ENCODE measurements around the gene KLHDC7B.
"Not testable (repeated sequence)": the region's sequence is repeated elsewhere in the genome, so short reads cannot be mapped to it uniquely, and the experiment has no call there.

Gene KLHDC7B

GRCh38 chr22:50517495-50518260 lies 28.0 kb upstream of the KLHDC7B start:
- no peak for DNase-seq (ENCODE audit: low read depth in 2 of 2)

GRCh38 chr22:50518606-50519005 lies 27.1 kb upstream of the KLHDC7B start:
- no peak for DNase-seq (ENCODE audit: low read depth in 2 of 2)

GRCh38 chr22:50519151-50519550 lies 26.5 kb upstream of the KLHDC7B start:
- DNase-seq (ENCODE audit: low read depth in 2 of 2): no peak

- DNase-seq (ENCODE audit: low read depth in 2 of 2): not testable (repeated sequence)
These were observed 25.5 kb upstream of the KLHDC7B start for GRCh38 chr22:50520184-50520583.

- DNase-seq (ENCODE audit: low read depth in 2 of 2): no peak
These were observed 24.8 kb upstream of the KLHDC7B start for GRCh38 chr22:50520826-50521453.

GRCh38 chr22:50521710-50522109 lies 24.0 kb upstream of the KLHDC7B start:
- DNase-seq (ENCODE audit: low read depth in 2 of 2): no peak

GRCh38 chr22:50522208-50522805 lies 23.4 kb upstream of the KLHDC7B start:
- DNase-seq (ENCODE audit: low read depth in 2 of 2): no peak

GRCh38 chr22:50522806-50523438 lies 22.8 kb upstream of the KLHDC7B start:
- no peak for DNase-seq (ENCODE audit: low read depth in 2 of 2)

GRCh38 chr22:50523458-50523805 lies 22.3 kb upstream of the KLHDC7B start:
- no peak for DNase-seq (ENCODE audit: low read depth in 2 of 2)

GRCh38 chr22:50523806-50524675 lies 21.7 kb upstream of the KLHDC7B start:
- no peak for DNase-seq (ENCODE audit: low read depth in 2 of 2)

GRCh38 chr22:50524676-50525103 lies 21.0 kb upstream of the KLHDC7B start:
- DNase-seq (ENCODE audit: low read depth in 2 of 2): no peak

GRCh38 chr22:50525104-50525857 lies 20.4 kb upstream of the KLHDC7B start, which contains the start of gene SCO2:
TSS of gene SCO2 (minus strand) at chr22:50525598. CDS start at chr22:50524411, 1,187 bp downstream.
- DNase-seq (ENCODE audit: low read depth in 2 of 2): peak; percentile 92 to 97

- no peak for DNase-seq (ENCODE audit: low read depth in 2 of 2)
These were observed 19.9 kb upstream of the KLHDC7B start for GRCh38 chr22:50525858-50526107.

- DNase-seq (ENCODE audit: low read depth in 2 of 2): no peak
These were observed 19.4 kb upstream of the KLHDC7B start for GRCh38 chr22:50526108-50526833.

GRCh38 chr22:50526834-50527801 lies 18.6 kb upstream of the KLHDC7B start:
- no peak for DNase-seq (ENCODE audit: low read depth in 2 of 2)

GRCh38 chr22:50527921-50528681 lies 17.6 kb upstream of the KLHDC7B start:
- no peak for DNase-seq (ENCODE audit: low read depth in 2 of 2)

GRCh38 chr22:50528682-50529415 lies 16.9 kb upstream of the KLHDC7B start:
- DNase-seq (ENCODE audit: low read depth in 2 of 2): no peak

- DNase-seq (ENCODE audit: low read depth in 2 of 2): no peak
These were observed 16.2 kb upstream of the KLHDC7B start for GRCh38 chr22:50529416-50529896.

Data from stimulated activated CD8-positive, alpha-beta memory T cell treated with anti-CD3 and anti-CD28 coated beads, Interleukin-7, amount 100 ng/mL, for 1 hour (primary cell).